Measurements from ENCODE around the gene NNAT.
"Not testable (repeated sequence)": the region's sequence is repeated elsewhere in the genome, so short reads cannot be mapped to it uniquely, and the experiment has no call there.

Gene NNAT

GRCh38 chr20:37521061-37521771 is at the start of gene NNAT:
Gene NNAT, plus strand, starts transcription at chr20:37521250. Its CDS starts 82 bp downstream, at chr20:37521332.
- Histone ChIP-seq H3K36me3 (ENCODE audit: insufficient read depth, low read length) (peaks cover 18% of the 10 kb centered on the region), H4K20me1 (ENCODE audit: insufficient read depth, low read length) (peaks cover 55% of the 10 kb centered on the region), H3K27me3 (ENCODE audit: insufficient read depth, low read length, poor library complexity) (no peaks in the 10 kb centered on the region), H3K4me2 (ENCODE audit: insufficient read depth, low read length) (no peak within 1 kb of the TSS), H3K79me2 (ENCODE audit: insufficient read depth, low read length) (peaks cover 61% of the 10 kb centered on the region), H3K9ac (ENCODE audit: low read depth, low read length) (no peak within 1 kb of the TSS), H2AFZ (ENCODE audit: low read depth, low read length) (no peak within 1 kb of the TSS), H3K4me1 (ENCODE audit: insufficient read depth, low read length) (peaks cover 17% of the 10 kb centered on the region), H3K9me3 (ENCODE audit: insufficient read depth, low read length, severe bottlenecking) (no peaks in the 10 kb centered on the region), H3K4me3 (ENCODE audit: low read depth in 1 of 2, low read length in 2 of 2) (no peak within 1 kb of the TSS), H3K27ac (ENCODE audit: low read length) (no peak within 1 kb of the TSS)
- DNase-seq = no peak
- TF ChIP-seq CTCF (IDR thresholded peaks at IDR 0.05; ENCODE audit: borderline replicate concordance, extremely low read depth, low read length, poor library complexity, severe bottlenecking) = no peak
- no peak for TF ChIP-seq EZH2 (IDR thresholded peaks at IDR 0.05; ENCODE audit: borderline replicate concordance, low read depth, low read length, severe bottlenecking)
- ATAC-seq (ENCODE audit: insufficient read depth, low read depth) = no peak

- no peaks in the 10 kb centered on the region for H3K9me3 ChIP-seq (ENCODE audit: insufficient read depth, low read length, severe bottlenecking)
- no peaks in the 10 kb centered on the region for H3K4me1 ChIP-seq (ENCODE audit: insufficient read depth, low read length)
- no peak for ATAC-seq (ENCODE audit: insufficient read depth, low read depth)
- no peak for DNase-seq
- H3K9ac ChIP-seq (ENCODE audit: low read depth, low read length) = no peak overlapping the region
- H3K36me3 ChIP-seq (ENCODE audit: insufficient read depth, low read length) = no peaks in the 10 kb centered on the region
- H3K79me2 ChIP-seq (ENCODE audit: insufficient read depth, low read length) = no peaks in the 10 kb centered on the region
- H3K27ac ChIP-seq (ENCODE audit: low read length) = no peak overlapping the region
- H2AFZ ChIP-seq (ENCODE audit: low read depth, low read length) = no peak overlapping the region
- H3K4me2 ChIP-seq (ENCODE audit: insufficient read depth, low read length) = no peak overlapping the region
- TF ChIP-seq EZH2 (IDR thresholded peaks at IDR 0.05; ENCODE audit: borderline replicate concordance, low read depth, low read length, severe bottlenecking) (no peak), CTCF (IDR thresholded peaks at IDR 0.05; ENCODE audit: borderline replicate concordance, extremely low read depth, low read length, poor library complexity, severe bottlenecking) (no peak)
- peaks cover 8% of the 10 kb centered on the region; the same call in 1 of the 2 replicates for H4K20me1 ChIP-seq (ENCODE audit: insufficient read depth, low read length)
- peaks cover 4% of the 10 kb centered on the region for H3K27me3 ChIP-seq (ENCODE audit: insufficient read depth, low read length, poor library complexity)
- no peak overlapping the region for H3K4me3 ChIP-seq (ENCODE audit: low read depth in 1 of 2, low read length in 2 of 2)
These were observed 49.3 kb upstream of the NNAT start for GRCh38 chr20:37471741-37472235.

- H3K27ac ChIP-seq (ENCODE audit: low read length); DNase-seq; H3K4me3 ChIP-seq (ENCODE audit: low read depth in 1 of 2, low read length in 2 of 2); H3K4me1 ChIP-seq (ENCODE audit: insufficient read depth, low read length); H2AFZ ChIP-seq (ENCODE audit: low read depth, low read length); H3K9ac ChIP-seq (ENCODE audit: low read depth, low read length); H3K79me2 ChIP-seq (ENCODE audit: insufficient read depth, low read length); H3K9me3 ChIP-seq (ENCODE audit: insufficient read depth, low read length, severe bottlenecking); H4K20me1 ChIP-seq (ENCODE audit: insufficient read depth, low read length); H3K36me3 ChIP-seq (ENCODE audit: insufficient read depth, low read length); H3K4me2 ChIP-seq (ENCODE audit: insufficient read depth, low read length); H3K27me3 ChIP-seq (ENCODE audit: insufficient read depth, low read length, poor library complexity); ATAC-seq (ENCODE audit: insufficient read depth, low read depth): not testable (repeated sequence)
These were observed 48.6 kb upstream of the NNAT start for GRCh38 chr20:37472435-37472834.

GRCh38 chr20:37473249-37474000 is 47.6 kb upstream of the NNAT start:
- Histone ChIP-seq H3K27ac (ENCODE audit: low read length) (no peak overlapping the region), H4K20me1 (ENCODE audit: insufficient read depth, low read length) (peaks cover 8% of the 10 kb centered on the region; the same call in 1 of the 2 replicates)

More at GRCh38 chr20:37473249-37474000, 47.6 kb upstream of the NNAT start:
- Histone ChIP-seq H3K9me3 (ENCODE audit: insufficient read depth, low read length, severe bottlenecking) (no peaks in the 10 kb centered on the region), H3K36me3 (ENCODE audit: insufficient read depth, low read length) (no peaks in the 10 kb centered on the region), H3K79me2 (ENCODE audit: insufficient read depth, low read length) (no peaks in the 10 kb centered on the region), H2AFZ (ENCODE audit: low read depth, low read length) (no peak overlapping the region), H3K4me1 (ENCODE audit: insufficient read depth, low read length) (no peaks in the 10 kb centered on the region), H3K9ac (ENCODE audit: low read depth, low read length) (no peak overlapping the region), H3K27me3 (ENCODE audit: insufficient read depth, low read length, poor library complexity) (peaks cover 2% of the 10 kb centered on the region), H3K4me2 (ENCODE audit: insufficient read depth, low read length) (no peak overlapping the region), H3K4me3 (ENCODE audit: low read depth in 1 of 2, low read length in 2 of 2) (no peak overlapping the region)
- ATAC-seq (ENCODE audit: insufficient read depth, low read depth) (no peak), DNase-seq (no peak)
- TF ChIP-seq CTCF (IDR thresholded peaks at IDR 0.05; ENCODE audit: borderline replicate concordance, extremely low read depth, low read length, poor library complexity, severe bottlenecking) = no peak
